ENCODE data around the gene KLLN.
A peak's percentile ranks its signal among the peaks of the same experiment; 100 is the strongest.

KLLN gene

GRCh38 chr10:87818505-87819288, 44.6 kb downstream of the KLLN start:
- peak overlapping the region; percentile 89 for H3K4me3 ChIP-seq (ENCODE audit: low read depth, low read length)
- TF ChIP-seq CTCF (IDR thresholded peaks at IDR 0.05; ENCODE audit: insufficient read depth, low read length, missing control alignments) = no peak
- ChIA-PET CTCF (interaction anchor here (0.6 to 1.7 kb wide), 9 partner anchors 10 to 736 kb away, joined by 3 to 6 read pairs (median 3); no protein-coding TSS in a partner anchor), POLR2A (interaction anchor here (0.5 to 1.2 kb wide), 2 partner anchors 11 to 29 kb away, joined by 3 read pairs; no protein-coding TSS in a partner anchor)
- no peak for DNase-seq (ENCODE audit: low read depth, low spot score)

- POLR2A ChIA-PET = interaction anchor here (0.5 to 1.2 kb wide), 3 partner anchors 11 to 57 kb away, joined by 3 read pairs; no protein-coding TSS in a partner anchor
- CTCF ChIA-PET = interaction anchor here (0.6 to 1.7 kb wide), 5 partner anchors 11 to 736 kb away, joined by 3 to 6 read pairs (median 3); no protein-coding TSS in a partner anchor
These were observed 45.5 kb downstream of the KLLN start, which contains the start of gene ATAD1 for GRCh38 chr10:87817609-87818504. ATAD1 (minus strand) TSS chr10:87818226; CDS start chr10:87814599, 3,627 bp downstream.

GRCh38 chr10:87816898-87817608, 46.3 kb downstream of the KLLN start:
- CTCF ChIA-PET = interaction anchor here (1.2 kb wide), 1 partner anchor 15 kb away, joined by 6 read pairs; no protein-coding TSS in a partner anchor
- H3K4me3 ChIP-seq (ENCODE audit: low read depth, low read length) = peak overlapping the region; percentile 89
- DNase-seq (ENCODE audit: low read depth, low spot score) = no peak
- TF ChIP-seq CTCF (IDR thresholded peaks at IDR 0.05; ENCODE audit: insufficient read depth, low read length, missing control alignments) = no peak
- POLR2A ChIA-PET = no interaction called here

More at GRCh38 chr10:87817609-87818504, 45.5 kb downstream of the KLLN start, which contains the start of gene ATAD1:
- peak; percentile 12 for DNase-seq (ENCODE audit: low read depth, low spot score)
- H3K4me3 ChIP-seq (ENCODE audit: low read depth, low read length) = peak within 1 kb of the TSS; percentile 89
- TF ChIP-seq CTCF (IDR thresholded peaks at IDR 0.05; ENCODE audit: insufficient read depth, low read length, missing control alignments) = peak; percentile 37

GRCh38 chr10:87816163-87816897, 47.0 kb downstream of the KLLN start:
- H3K4me3 ChIP-seq (ENCODE audit: low read depth, low read length) = no peak overlapping the region; the same call in 1 of the 2 replicates
- POLR2A ChIA-PET = no interaction called here
- CTCF ChIA-PET = no interaction called here
- no peak for TF ChIP-seq CTCF (IDR thresholded peaks at IDR 0.05; ENCODE audit: insufficient read depth, low read length, missing control alignments)
- no peak for DNase-seq (ENCODE audit: low read depth, low spot score)
